Measurements from ENCODE around the gene RNF182. TPM values are rescaled to one million over a fixed set of nuclear protein-coding genes. Genes with fewer than 3 reads are reported as not detected.

The RNF182 gene
- total and polyA plus RNA-seq, 9 of the 15 experiments (the other 6 are each of a cell fraction or from before 2014, with no cell fraction given): 12.8 to 22.8 (median 17.5) TPM

GRCh38 chr6:14028631-14029030 is 103.9 kb downstream of the RNF182 start:
- H3K27ac ChIP-seq (ENCODE audit: extremely low read depth, low read depth, low read length): no peak overlapping the region

More at GRCh38 chr6:14028631-14029030, 103.9 kb downstream of the RNF182 start:
- ATAC-seq (no peak), DNase-seq (ENCODE audit: extremely low read depth in 1 of 4, low spot score in 3 of 4) (no peak), FAIRE-seq (no peak)
- Histone ChIP-seq H3K9me1 (ENCODE audit: control insufficient read depth, insufficient read depth, low read length) (no peaks in the 10 kb centered on the region), H3K27me3 (ENCODE audit: control insufficient read depth in 2 of 2, insufficient read depth in 2 of 2, low read length in 2 of 2) (no peaks in the 10 kb centered on the region), H3K4me1 (replicated peaks in 1 of 2; ENCODE audit: control insufficient read depth in 2 of 2, insufficient read depth in 2 of 2, low read length in 2 of 2) (no peaks in the 10 kb centered on the region; a peak in 1 of 5 replicates), H3K36me3 (ENCODE audit: control insufficient read depth, insufficient read depth, low read length) (no peaks in the 10 kb centered on the region), H4K20me1 (replicated peaks; ENCODE audit: control insufficient read depth, insufficient read depth, low read length) (no peaks in the 10 kb centered on the region), H3K9ac (ENCODE audit: insufficient read depth in 1 of 2, low read depth in 2 of 2, low read length in 2 of 2) (no peak overlapping the region), H3K9me3 (replicated peaks; ENCODE audit: control insufficient read depth, insufficient read depth, low read depth, low read length) (no peaks in the 10 kb centered on the region), H2AFZ (ENCODE audit: low read depth, low read length) (no peak overlapping the region), H3K79me2 (ENCODE audit: control insufficient read depth, insufficient read depth, low read length) (no peaks in the 10 kb centered on the region), H3K4me3 (no peak overlapping the region), H3K4me2 (ENCODE audit: insufficient read depth, low read length) (no peak overlapping the region)
- POLR2A ChIA-PET: interaction anchor here (0.6 to 0.9 kb wide), 2 partner anchors 10 to 17 kb away, joined by 3 read pairs; no protein-coding TSS in a partner anchor
- intact Hi-C loops (cut with micrococcal nuclease): no loop called here
- no TSS peak for BruUV-seq (replicated peaks)
- in situ Hi-C loops (cut with MboI): no loop called here
- 49% methylated on average over 8 of the region's 8 CpGs for WGBS (ENCODE audit: insufficient coverage, low coverage, missing lambda C conversion rate)
- TF ChIP-seq ZNF699 (CRISPR knock-in tag; IDR thresholded peaks at IDR 0.05; ENCODE audit: insufficient replicate concordance) (no peak), SRF (CRISPR knock-in tag; IDR thresholded peaks at IDR 0.05) (no peak), MAX (CRISPR knock-in tag; IDR thresholded peaks at IDR 0.05) (no peak), DPF2 (IDR thresholded peaks at IDR 0.05) (no peak), ZNF436 (CRISPR knock-in tag; IDR thresholded peaks at IDR 0.05) (no peak), ZNF830 (CRISPR knock-in tag; IDR thresholded peaks at IDR 0.05) (no peak), ZNF766 (CRISPR knock-in tag; conservative IDR thresholded peaks at IDR 0.05) (no peak), SIX5 (IDR thresholded peaks at IDR 0.05; ENCODE audit: borderline replicate concordance in 1 of 2, insufficient read depth in 1 of 2, low read depth in 1 of 2, low read length in 2 of 2) (no peak), TAF7 (tag; IDR thresholded peaks at IDR 0.05) (no peak), TRIM25 (IDR thresholded peaks at IDR 0.05; ENCODE audit: borderline replicate concordance) (no peak), VEZF1 (CRISPR knock-in tag; IDR thresholded peaks at IDR 0.05) (no peak), ZNF76 (CRISPR knock-in tag; IDR thresholded peaks at IDR 0.05; ENCODE audit: borderline replicate concordance) (no peak), TCFL5 (CRISPR knock-in tag; conservative IDR thresholded peaks at IDR 0.05) (no peak)
- TF ChIP-seq, protein P1, sequence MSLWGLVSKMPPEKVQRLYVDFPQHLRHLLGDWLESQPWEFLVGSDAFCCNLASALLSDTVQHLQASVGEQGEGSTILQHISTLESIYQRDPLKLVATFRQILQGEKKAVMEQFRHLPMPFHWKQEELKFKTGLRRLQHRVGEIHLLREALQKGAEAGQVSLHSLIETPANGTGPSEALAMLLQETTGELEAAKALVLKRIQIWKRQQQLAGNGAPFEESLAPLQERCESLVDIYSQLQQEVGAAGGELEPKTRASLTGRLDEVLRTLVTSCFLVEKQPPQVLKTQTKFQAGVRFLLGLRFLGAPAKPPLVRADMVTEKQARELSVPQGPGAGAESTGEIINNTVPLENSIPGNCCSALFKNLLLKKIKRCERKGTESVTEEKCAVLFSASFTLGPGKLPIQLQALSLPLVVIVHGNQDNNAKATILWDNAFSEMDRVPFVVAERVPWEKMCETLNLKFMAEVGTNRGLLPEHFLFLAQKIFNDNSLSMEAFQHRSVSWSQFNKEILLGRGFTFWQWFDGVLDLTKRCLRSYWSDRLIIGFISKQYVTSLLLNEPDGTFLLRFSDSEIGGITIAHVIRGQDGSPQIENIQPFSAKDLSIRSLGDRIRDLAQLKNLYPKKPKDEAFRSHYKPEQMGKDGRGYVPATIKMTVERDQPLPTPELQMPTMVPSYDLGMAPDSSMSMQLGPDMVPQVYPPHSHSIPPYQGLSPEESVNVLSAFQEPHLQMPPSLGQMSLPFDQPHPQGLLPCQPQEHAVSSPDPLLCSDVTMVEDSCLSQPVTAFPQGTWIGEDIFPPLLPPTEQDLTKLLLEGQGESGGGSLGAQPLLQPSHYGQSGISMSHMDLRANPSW (CRISPR knock-in tag; IDR thresholded peaks at IDR 0.05): no peak
- CTCF ChIA-PET (ENCODE audit: low intra/inter-chr PET ratio): no interaction called here
